Tibial nerve (tissue), 4 donors: ENCODE results near the gene DBI.

Source experiments
- CTCF ChIP-seq, 5 experiments: fragments of 200-600 bp in 3 of 5; fragments of 450-650 bp in 2 of 5; sonication (generic) in 3 of 5; IDR thresholded peaks; one replicate each; pipeline ENCODE4 v1.5.1; 2016 to 2019; ENCODE audit warnings: antibody characterized with exemption in 5 of 5, mild to moderate bottlenecking in 3 of 5, moderate library complexity in 2 of 5
- EP300 ChIP-seq, 2 donors: sonication (generic); formaldehyde crosslinking; IDR thresholded peaks; one replicate each; pipeline ENCODE4 v1.6.1; 2017; ENCODE audit warnings: antibody characterized with exemption in 2 of 2, mild to moderate bottlenecking in 1 of 2
- POLR2A ChIP-seq, 2 donors: fragments of 450-650 bp; IDR thresholded peaks; one replicate each; pipeline ENCODE4 v1.6.1; 2017; ENCODE audit warnings: antibody characterized with exemption in 2 of 2, mild to moderate bottlenecking in 2 of 2, moderate library complexity in 2 of 2

- TF ChIP-seq CTCF (IDR thresholded peaks at IDR 0.05): no peak
- TF ChIP-seq POLR2A (IDR thresholded peaks at IDR 0.05): no peak
- TF ChIP-seq EP300 (IDR thresholded peaks at IDR 0.05): no peak
Measured at GRCh38 chr2:119417908-119418307, 51.1 kb downstream of the DBI start.
